RKO (cell line): Measurements from ENCODE around the gene MAX.

Experiments
- DNase-seq: peaks from one replicate; pipeline ENCODE4 v3.0.0-alpha.2; 2016; ENCODE audit warnings: low spot score

Gene MAX

DNA sequence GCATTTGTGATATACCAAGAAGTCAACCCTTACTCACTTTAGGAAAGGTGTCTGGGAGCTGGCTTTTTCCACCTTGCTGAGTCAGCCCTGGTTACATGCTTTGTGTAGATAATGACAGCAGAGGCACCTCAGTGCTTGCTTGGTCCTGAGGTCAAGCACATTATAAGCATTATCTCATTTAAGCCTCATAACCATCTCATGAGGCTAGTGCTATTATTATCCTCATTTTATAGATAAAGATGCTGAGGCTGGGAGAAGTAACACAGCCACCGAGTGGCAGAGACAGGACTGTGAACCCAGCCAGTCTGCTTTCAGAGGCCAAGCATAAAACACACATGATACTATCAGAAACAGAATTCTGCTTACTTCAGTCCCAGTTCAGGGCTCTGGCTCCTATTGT lies 29.4 kb downstream of the MAX start:
- no peak for DNase-seq

DNA sequence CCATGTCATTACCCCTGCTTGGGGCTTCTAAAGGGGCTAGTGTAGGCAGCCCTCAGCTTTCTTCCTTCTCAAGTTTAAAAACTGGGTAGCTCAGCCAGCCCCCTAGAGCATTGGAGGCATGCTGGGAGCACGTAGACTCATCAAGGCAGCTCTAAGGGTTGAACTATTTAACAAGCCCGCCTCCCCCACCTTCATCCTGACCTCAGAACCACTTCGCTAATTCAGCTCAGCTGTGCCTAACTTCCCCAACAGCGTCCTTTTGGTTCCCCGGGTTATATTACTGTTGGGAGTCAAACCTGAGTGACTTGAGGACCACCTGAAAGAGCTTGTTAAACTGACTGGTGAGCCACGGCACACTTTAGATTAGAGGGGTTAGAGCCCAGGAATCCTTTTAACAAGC lies 30.1 kb downstream of the MAX start:
- no peak for DNase-seq

DNA sequence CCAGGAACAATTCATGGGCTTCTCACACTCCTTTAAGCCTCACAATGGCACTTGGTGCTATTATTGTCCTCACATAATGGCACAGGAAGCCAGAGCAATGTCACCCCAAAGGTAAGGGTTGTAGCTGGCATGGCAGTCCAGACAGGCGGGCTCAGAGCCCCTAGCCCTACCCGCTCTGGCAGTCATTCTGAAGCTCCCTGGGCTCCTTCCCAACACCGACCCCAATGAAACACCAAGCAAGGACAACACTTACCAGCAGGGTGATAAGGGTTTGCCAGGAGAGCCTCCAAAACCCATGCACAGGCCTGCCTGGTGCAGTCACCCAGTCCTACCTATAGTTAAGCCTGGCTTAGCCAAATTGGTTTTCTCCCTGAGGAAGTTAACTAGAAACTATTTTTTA lies 30.8 kb downstream of the MAX start:
- DNase-seq, result no peak

DNA sequence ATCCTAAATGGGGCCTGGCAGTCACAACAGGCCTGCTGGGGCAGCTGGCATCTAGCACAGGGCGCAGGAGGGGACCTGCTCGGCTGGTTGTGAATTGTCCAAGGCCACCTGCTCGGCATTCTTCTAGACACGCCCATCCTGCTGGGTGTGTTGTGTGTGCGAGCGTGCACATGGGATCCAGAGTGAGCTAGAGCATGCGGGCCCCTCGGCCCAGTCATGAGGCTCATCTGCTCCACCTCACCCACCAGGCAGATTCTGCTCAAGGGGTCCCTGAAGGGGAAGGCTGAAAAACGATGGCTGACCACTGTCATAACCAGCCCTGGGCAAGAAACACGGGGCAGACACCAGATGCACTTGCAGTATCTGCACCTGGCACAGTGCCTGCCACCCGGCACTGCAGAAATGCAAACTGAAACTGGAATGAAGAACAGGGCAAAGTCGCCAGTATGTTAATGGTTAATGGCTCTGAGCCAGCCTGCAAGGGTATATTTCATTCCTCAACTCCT lies 31.8 kb downstream of the MAX start:
- no peak for DNase-seq

DNA sequence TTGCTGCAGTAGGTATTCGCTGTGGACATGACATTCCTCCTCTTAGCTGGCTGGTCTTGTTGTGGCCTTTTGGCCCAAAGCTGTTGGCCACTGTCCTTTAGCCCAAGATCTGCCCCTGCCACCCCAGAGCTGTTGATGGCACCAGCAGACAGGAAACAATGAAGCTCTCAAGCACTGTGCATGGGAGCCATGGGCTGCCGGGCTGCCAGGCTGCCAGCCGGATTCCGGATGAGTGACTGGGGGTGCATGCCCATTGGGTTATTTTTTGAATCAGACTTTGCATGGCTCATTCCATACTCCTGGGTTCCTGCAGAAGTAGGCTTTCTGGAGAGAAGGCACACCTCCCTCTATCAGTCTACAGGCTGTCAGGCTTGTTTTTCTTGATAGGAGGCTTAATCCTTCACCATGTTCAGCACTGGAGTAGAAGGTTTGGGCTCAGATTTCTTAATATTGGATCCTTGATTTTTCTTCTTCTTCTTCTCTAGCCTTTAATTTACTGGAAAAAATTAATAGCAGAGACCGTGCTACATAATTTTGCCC lies 32.4 kb downstream of the MAX start:
- DNase-seq, result no peak

DNA sequence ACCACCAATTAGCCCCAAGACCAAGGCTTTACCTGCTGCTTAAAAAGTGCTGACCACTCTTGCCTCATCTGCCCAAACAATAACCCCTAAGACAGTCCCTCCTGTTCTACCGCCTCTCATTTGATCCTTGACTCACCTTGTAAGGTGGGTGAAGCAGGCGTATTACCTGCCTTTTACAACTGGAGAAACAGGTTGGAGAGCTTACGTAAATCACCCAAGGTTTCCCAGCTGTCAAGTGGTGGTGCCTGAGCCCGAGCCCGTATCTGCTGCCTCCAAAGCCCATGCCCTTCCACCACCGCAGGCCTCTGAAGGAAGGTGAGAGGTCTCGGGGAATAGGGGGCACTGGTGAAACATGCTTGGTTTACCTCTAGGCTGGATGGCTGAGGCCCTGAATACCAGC lies 36.6 kb downstream of the MAX start:
- DNase-seq, result no peak

DNA sequence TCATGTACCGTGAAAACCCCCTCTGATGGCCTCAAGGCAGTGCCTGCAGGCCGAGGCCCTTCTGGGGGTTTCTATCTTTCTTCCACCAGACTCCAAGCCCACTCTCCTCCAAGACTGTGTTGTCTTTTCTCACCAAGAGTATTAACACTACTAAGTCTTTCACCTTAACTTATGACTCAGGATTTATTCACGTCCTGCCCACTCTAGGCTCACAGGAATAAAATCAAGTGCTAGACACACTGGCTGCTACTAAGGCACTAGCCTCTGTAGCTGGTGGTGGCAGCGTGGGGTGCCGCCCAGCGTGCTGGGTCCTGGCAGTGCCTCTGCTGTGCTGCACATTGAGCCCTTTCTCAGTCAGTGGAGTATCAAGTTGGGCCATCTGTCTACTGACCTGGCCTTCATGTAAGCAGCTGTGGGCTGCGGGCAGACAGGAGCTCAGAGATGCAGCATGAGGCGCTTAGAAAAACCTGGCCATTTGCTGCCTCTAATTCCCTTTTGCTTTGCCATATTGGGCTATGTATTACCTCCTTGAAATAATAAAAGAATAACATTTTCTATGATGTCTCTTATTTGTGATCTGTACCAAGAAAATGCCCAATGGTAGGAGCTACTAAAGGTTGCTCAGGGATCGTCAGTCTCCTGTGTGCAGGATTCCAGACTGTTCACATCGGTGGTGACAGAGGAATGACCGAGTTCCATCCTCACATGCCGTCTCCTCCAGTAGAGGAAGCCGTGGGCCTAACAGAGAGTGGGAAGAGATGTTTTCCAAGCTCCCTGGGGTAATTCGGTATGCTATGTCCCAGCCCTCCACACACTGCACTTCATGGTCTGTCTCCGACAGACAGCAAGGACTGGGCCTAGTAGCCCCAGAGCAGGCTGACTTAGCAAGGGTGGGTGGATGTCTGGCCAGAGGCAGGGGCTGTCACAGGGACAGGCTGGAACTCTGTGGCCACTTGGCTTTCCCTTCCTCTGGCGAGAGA lies 39.9 kb downstream of the MAX start:
- DNase-seq, result peak; percentile 40

DNA sequence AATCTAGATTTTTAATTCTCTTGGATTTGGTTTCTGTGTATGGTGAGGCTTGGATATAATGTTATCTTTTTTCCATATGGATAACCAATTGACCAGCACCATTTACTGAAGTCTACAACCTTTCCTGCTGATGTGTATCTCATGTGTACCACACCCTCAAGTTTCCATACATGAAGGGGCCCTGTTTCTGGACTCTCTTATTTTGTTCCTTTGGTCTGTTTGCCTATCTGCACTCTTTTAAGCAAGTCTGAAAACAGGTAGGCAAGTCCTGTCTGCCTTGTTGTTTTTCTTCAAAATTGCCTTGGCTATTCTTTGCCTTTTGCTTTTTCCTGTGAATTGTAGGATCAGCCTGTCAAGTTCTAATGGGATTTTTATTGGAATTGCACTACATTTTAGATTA lies 44.6 kb downstream of the MAX start:
- no peak for DNase-seq

DNA sequence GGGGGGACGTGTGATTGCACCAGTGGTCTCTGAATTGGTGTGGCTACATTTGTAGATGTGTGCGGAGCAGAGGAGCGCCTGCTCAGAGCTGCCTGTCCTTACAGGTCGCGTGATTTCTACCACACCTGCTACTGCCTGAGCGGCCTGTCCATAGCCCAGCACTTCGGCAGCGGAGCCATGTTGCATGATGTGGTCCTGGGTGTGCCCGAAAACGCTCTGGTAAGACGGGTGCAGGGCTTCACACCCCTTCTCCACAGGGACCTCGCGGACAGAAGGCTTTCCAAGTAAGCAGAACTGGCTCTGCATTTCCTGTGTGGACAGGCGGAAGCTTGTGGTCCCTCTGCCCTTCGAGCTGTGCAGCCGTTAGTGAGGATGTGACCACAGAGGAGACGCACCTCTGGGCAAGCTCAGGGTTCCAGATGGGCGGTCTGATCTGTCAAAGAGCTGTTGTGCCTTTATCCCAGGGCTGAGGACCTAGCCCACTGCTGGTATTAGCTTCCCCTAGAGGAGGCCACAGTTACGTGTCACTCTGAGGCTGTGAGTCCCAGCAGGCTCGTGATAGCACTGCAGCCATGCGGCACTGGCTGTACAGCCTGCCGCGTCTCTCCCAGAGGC lies 47.7 kb downstream of the MAX start:
- DNase-seq, result no peak

DNA sequence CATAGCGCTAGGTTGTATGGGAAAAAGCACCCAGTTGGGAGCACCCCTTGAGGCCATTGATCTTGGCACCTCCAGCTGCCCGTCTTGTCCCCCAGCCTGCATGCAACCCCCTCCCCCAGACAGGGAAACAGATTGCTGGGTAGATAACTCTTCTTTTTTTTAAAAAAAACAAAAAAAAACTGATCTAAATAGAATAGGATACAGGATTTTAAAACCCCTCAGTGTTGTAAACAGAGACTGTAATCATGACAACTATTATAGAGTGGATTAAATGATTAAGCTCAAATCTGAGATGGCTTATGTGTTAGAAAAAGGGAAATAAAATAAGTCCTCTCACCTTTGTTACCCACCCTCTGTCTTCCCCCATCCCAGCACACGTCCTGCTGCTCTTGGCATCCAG lies 48.9 kb downstream of the MAX start:
- DNase-seq, result no peak

DNA sequence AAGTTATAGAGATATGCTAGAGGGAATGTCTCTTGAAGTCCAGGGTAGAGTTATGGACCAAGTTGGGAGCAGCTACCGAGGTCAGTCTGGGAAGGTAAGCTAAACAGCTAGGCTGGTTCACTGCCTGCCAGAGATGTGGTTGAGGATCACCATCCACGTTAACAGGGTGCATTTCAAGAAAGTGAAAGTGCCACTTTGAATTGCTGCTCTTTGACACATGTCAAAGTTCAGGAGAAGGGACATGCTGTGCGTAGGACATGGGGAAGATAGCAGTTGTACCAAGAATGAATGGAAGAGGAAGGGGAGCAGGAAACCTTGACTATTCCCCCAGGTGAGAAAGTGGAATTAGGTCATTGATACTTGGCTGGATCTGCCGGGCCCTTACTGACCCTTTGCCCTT lies 49.5 kb downstream of the MAX start:
- DNase-seq, result no peak

DNA sequence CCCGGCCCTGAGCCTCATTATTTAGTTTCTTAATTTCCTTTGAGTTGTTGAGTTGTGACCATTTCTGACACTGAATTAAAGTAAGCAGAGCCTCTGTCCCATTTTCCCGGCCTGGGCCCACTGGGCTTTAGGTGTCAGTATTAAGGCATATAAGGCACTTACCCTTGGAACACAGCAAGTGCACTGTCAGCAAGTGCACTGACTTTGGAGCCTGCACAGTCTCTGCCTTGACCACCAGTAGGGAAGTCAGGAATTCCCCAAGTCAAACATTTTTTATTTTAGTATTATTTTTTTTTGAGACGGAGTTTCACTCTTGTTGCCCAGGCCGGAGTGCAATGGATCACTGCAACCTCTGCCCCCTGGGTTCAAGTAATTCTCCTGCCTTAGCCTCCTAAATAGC lies 56.6 kb downstream of the MAX start:
- DNase-seq, result no peak

DNA sequence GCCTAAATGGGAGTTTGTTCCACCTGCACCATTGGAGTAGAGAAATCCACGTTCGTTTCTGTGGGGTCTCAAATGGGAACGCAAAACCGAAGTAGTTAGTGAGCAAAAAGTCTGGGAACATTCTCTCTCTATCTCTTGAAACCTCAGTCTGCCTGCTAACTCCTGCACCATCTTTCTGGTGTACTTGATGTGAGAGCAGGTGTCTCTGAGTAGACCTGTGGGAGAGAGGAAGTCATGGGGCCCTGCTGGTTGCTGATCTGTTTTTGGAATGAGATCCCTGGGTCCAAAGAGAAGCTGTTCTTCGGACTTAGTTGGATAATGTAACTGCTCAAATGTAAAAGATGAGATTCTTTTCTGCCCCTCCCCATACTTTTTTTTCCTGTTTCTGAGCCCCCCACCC lies 57.3 kb downstream of the MAX start:
- no peak for DNase-seq

DNA sequence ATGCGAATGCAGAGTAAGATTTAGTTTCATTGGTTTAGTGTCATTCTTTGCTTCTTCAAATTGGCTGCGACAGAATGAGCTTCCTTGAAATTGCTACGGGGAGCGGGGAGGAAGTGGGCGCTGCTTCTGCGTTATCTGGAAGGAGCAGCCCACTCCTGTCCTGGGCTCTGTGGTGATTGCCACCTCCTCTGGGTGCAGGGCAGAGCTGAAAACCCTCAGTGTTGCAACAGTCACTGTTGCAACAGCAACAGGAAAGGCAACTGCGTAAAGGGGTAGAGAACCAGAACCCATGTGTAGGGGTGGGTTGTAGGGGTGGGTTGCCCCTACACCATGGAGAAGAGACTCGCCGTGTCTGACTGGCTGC lies 57.7 kb downstream of the MAX start:
- DNase-seq, result no peak

DNA sequence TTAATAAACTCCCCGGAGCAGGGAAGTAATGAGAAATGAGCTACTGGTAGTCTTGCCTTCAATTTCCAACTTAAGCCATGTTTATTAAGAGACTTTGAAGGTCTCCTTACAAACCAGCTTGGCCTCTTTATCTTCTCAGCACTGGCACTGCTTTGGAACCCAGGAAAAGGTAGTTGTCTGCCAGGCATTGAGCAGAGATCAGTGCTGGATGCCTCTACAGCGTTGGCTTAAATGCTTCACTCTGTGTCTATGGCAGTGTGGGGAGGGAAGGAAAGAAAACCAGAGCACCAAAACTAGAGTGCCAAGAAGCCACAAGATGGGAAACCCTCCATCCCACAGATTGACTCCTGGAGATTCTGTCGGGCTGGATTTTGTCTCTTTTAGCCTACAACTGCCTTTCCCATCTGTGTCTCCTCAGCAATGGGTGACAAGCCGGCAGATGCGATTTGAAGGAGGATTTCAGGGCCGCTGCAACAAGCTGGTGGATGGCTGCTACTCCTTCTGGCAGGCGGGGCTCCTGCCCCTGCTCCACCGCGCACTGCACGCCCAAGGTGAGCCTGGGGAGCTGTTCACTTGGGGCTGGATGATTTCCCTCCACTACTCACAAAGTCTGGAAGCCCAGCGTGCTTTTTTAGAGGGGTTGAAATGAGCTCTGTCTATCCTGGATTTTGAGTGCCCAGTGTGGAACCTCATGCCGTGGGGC lies 58.3 kb downstream of the MAX start:
- no peak for DNase-seq

DNA sequence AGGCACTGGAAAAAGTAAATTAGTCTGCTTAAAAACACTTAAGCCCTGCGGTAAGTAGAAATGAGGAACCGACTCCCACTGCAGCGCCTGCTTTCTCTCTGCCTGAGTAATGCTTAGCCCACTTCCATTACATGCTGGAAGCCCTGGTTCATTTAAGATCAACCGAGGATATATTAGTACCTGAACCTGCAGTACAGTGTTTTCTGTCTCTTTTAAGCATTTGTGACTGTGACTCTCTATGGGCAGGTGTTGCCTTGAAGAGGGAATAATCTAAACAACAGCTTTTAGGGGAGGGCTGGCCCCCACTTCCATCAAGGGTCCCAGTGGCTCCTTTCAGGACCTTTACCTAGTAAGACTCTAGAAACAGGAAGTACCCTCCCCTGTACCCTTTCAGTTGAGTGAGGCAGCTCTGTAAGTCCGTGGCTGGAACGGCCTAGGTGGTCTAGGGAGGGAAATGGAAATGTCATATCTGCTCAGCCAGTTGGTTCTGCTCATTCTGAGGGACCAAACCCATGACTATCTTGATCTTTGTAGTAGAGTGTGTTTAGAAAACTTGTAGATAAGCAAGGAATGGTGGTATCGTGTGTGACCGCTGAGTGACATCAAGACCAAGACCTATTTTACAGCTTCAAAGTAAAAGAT lies 59.5 kb downstream of the MAX start:
- DNase-seq, result no peak

DNA sequence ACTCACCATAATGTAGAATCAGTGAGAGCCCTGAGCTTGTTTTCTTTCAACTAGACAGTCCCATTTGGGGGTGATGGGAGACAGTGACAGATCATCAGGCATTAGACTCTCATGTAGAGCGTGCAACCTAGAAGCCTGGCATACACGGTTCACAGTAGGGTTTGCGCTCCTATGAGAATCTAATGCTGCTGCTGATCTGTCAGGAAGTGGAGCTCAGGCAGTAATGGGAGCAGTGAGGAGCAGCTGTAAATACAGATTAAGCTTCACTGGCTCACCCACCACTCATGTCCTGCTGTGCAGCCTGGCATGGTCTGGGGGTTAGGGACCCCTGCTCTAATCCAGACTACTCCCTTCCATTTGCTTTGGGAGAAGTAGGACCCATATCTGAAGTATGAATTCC lies 60.0 kb downstream of the MAX start:
- DNase-seq, result no peak

DNA sequence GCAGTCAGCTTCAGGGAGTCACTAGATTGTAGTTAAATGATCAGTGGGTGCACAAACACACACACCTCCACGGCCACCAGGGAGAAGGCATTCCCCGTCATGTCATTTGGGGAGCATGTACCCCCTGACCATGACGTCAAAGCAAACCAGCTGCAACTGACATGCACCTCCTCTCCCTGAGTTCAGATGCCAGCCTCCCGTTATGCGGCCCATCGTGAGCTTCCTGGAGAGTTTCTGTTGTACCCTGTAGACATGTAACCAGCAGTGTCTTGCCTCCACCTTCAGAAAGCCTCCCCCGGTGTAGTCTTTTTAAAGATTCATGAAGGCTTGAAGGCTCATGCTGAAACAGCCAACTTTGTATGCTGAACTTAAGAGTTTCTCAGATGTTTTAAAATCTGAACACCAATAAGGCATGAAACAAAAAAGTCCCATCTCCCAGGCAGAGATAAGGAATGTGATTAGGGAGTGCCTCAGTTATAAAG lies 60.8 kb downstream of the MAX start:
- DNase-seq, result no peak

DNA sequence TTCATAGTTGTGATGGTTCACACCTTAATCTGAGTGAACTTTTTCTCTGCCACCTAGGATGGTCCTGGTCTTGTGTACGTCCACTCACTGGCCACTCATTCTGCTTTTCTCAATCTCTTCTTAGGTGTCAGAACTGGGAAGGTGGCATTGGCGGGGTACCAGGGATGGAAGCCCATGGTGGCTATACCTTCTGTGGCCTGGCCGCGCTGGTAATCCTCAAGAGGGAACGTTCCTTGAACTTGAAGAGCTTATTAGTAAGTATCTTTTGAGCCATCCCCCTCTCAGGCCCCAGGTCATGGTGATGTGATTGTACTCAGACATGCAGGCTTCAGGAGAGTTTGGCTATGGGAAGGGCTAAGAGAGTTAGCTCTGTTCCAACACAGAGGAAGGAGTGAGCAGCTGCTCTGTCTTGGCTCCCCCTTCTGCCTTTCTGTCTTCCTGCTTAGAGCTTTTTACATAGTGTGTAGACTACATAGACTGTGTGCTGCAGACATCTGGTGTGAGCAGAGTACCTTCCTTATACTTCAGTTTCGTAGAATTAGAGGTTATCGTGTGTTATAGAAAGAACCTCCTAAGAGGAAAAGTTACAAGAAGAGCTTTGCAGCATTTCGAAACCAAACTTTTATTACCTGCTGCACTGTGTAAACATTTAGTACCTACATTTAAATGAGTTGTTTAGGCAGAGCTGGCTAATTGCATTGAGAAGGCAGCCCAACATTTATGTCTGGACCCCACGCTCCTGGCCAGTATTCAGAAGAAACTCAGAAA lies 61.5 kb downstream of the MAX start:
- no peak for DNase-seq

DNA sequence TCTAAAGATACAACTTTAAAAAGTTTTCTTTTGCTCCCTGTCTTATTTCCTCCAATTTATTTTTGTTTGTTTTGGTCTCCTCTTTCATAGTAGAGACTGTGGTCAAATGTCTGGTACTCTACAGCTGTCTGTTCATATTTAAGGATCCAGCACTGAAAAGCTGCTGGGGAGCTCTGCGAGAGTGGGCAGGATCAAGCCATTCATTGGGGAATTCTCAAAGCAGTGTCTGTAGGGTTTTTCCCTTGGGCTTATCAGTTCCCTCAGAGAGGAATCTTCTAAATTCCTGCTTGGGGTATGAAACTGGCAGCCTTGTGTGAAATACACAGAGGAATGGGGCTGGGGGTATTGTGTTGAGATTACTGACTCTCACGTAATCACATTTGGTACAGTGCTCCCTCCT lies 63.4 kb downstream of the MAX start:
- DNase-seq, result no peak

DNA sequence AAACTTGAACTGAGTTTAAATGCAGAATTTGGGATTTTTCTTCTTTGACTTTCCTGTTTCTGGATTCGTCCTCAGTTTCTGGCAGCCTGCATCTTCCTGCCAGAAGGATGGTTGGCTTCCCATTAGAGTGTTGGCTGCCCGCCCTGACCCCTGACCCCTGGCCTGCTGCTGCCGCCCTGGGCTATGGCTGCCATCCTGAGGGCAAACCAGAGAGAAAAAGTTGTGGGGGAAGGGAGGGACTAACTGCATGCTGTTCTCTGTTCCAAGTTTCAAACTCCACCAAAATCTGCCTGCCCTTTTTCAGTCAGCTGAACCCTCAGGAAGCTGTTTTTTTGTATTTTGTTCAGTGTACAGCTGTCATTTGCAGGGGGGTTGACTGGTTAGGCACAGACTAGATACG lies 67.3 kb downstream of the MAX start:
- no peak for DNase-seq
